Stomach (tissue), 9 donors: Measurements from ENCODE around the gene IL4I1. TPM values are rescaled to one million over a fixed set of nuclear protein-coding genes. Genes with fewer than 3 reads are reported as not detected.

Source experiments
- DNase-seq, 2 donors: peaks; one replicate each; pipeline versions ENCODE4 v3.0.0 to v3.0.0-alpha.2; 2013 to 2019
- H3K27ac ChIP-seq, 5 donors: fragments of 200-600 bp in 4 of 5; sonication (generic) in 4 of 5; one replicate each; pipeline ENCODE4 v1.5.1; 2013 to 2019; ENCODE audit warnings: mild to moderate bottlenecking in 1 of 5, moderate library complexity in 1 of 5
- H3K27me3 ChIP-seq, 3 donors: fragments of 200-600 bp; sonication (generic); one replicate each; pipeline ENCODE4 v1.5.1; 2017 to 2019; ENCODE audit warnings: mixed run types in 1 of 3
- H3K36me3 ChIP-seq, 4 donors: fragments of 200-600 bp; sonication (generic); 1 replicate in 3 of 4; 2 replicates in 1 of 4; pipeline ENCODE4 v1.5.1; 2016 to 2019
- H3K4me1 ChIP-seq, 4 donors: fragments of 200-600 bp; sonication (generic); one replicate each; pipeline ENCODE4 v1.5.1; 2016 to 2019
- H3K4me3 ChIP-seq, 4 donors: fragments of 200-600 bp; sonication (generic) in 3 of 4; one replicate each; pipeline ENCODE4 v1.5.1; 2016 to 2019; ENCODE audit warnings: mild to moderate bottlenecking in 1 of 4
- H3K9me3 ChIP-seq, 4 donors: fragments of 200-600 bp; sonication (generic); one replicate each; pipeline ENCODE4 v1.5.1; 2016 to 2019
- CTCF ChIP-seq, 7 experiments: fragments of 450-650 bp in 4 of 7; fragments of 200-600 bp in 3 of 7; sonication (generic) in 3 of 7; IDR thresholded peaks; one replicate each; pipeline ENCODE4 v1.5.1; 2016 to 2019; ENCODE audit warnings: antibody characterized with exemption in 7 of 7, control low read depth in 2 of 7, mild to moderate bottlenecking in 1 of 7
- EP300 ChIP-seq: sonication (generic); formaldehyde crosslinking; IDR thresholded peaks from one replicate; pipeline ENCODE4 v1.6.1; 2017; ENCODE audit warnings: antibody characterized with exemption
- POLR2A ChIP-seq, 4 donors: fragments of 450-650 bp; IDR thresholded peaks; one replicate each; pipeline ENCODE4 v1.6.1; 2016; ENCODE audit warnings: antibody characterized with exemption in 4 of 4, control low read depth in 2 of 4, mild to moderate bottlenecking in 1 of 4, moderate library complexity in 1 of 4
- POLR2AphosphoS5 ChIP-seq, 3 donors: sonication (generic); formaldehyde crosslinking; IDR thresholded peaks; one replicate each; pipeline ENCODE4 v1.6.1; 2016; ENCODE audit warnings: antibody characterized with exemption in 3 of 3
- WGBS, 5 donors: extraction: QIAGEN DNeasy Blood & Tissue Kit in 3 of 5; methylation state at CpG; one replicate each; pipeline versions ENCODE4 v1.1.5 to v1.1.7; 2013 to 2018; 5-methylcytosine and 5-hydroxymethylcytosine counted together
- intact Hi-C: fragments of 100-400 bp; cut with DNase I; formaldehyde crosslinking; loops from one replicate; pipeline ENCODE4 v1.15.1; 2023; ENCODE audit warnings: low total_unique reads
- polyA plus RNA-seq, 3 donors: library from polyadenylated mRNA; stranded (reverse); fragments of 200-250 nt; gene quantifications; one replicate each; pipeline ENCODE4 v1.2.3, GENCODE V29; 2013
- total RNA-seq, 5 donors: library from RNA; depleted of rRNA; stranded (reverse); fragments of >200 nt; gene quantifications; one replicate each; pipeline versions ENCODE4 v1.1.0 to v1.2.3, GENCODE V29; 2014 to 2016
- donor health status: healthy with polysubstance abuse.
- donor health status: Bipolar disorder and iron deficiency.
- donor health status: healthy.

The IL4I1 gene
- total and polyA plus RNA-seq, 8 donors, result 0.45 to 1.1 (median 0.66) TPM; not detected in 2

- peaks cover 2 to 13% (median 4%) of the 10 kb centered on the region in 4 donors for H3K4me1 ChIP-seq
- H3K27ac ChIP-seq, result no peak overlapping the region
- H3K9me3 ChIP-seq, result no peaks in the 10 kb centered on the region
- no peak for TF ChIP-seq CTCF (IDR thresholded peaks at IDR 0.05)
- no peak for TF ChIP-seq POLR2A (IDR thresholded peaks at IDR 0.05)
- TF ChIP-seq EP300, result no peak
- DNase-seq, result no peak
- H3K27me3 ChIP-seq, result no peaks in the 10 kb centered on the region
- WGBS, 5 donors, result 90 to 97% (median 92%) methylated on average over 18 of the region's 18 CpGs
- H3K36me3 ChIP-seq, result peaks cover 57 to 100% (median 97%) of the 10 kb centered on the region in 4 donors
- intact Hi-C loops, result no loop called here
- H3K4me3 ChIP-seq, result no peak overlapping the region
These were observed 12.6 kb downstream of the IL4I1 start for GRCh38 chr19:49884109-49884508.

DNA sequence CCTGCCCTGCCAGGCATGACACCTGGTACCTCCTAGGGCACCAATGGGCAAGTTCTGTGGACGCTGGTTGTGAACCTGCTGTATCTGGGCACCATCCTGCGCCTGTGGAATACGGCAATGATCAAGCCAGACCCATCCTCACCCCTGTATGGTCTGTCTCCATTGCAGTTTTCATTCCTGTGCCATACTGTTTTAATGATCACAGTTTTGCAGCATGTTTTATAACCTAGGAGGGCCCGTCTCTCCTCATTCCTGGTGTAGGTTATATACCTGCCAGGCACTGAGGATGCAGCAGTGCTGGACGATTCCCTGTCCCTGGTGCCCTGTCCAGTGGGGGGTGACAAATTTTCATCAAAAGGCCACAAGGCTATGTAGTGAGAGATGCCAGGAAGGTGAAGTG lies 13.6 kb downstream of the IL4I1 start:
- H3K27ac ChIP-seq, result no peak overlapping the region
- H3K27me3 ChIP-seq, result no peaks in the 10 kb centered on the region
- DNase-seq, result no peak
- H3K4me1 ChIP-seq, result peaks cover 12 to 24% (median 15%) of the 10 kb centered on the region in 4 donors
- no peaks in the 10 kb centered on the region for H3K9me3 ChIP-seq
- intact Hi-C loops, result no loop called here
- WGBS, 5 donors, result 91 to 98% (median 97%) methylated on average over 5 of the region's 5 CpGs
- H3K4me3 ChIP-seq, result no peak overlapping the region
- TF ChIP-seq POLR2A (IDR thresholded peaks at IDR 0.05), result no peak
- TF ChIP-seq EP300, result no peak
- no peak for TF ChIP-seq CTCF (IDR thresholded peaks at IDR 0.05)
- TF ChIP-seq POLR2AphosphoS5 (IDR thresholded peaks at IDR 0.05), result no peak
- H3K36me3 ChIP-seq, result peaks cover 57 to 96% (median 93%) of the 10 kb centered on the region in 4 donors

GRCh38 chr19:49882643-49883042 lies 14.0 kb downstream of the IL4I1 start:
- DNase-seq, result no peak
- TF ChIP-seq EP300 (no peak), POLR2A (IDR thresholded peaks at IDR 0.05) (no peak), POLR2AphosphoS5 (IDR thresholded peaks at IDR 0.05) (no peak), CTCF (IDR thresholded peaks at IDR 0.05) (no peak)
- 92 to 100% (median 99%) methylated on average over 10 to 14 of the region's 14 CpGs for WGBS, 5 donors
- intact Hi-C loops, result no loop called here
- Histone ChIP-seq H3K36me3 (peaks cover 57 to 91% (median 89%) of the 10 kb centered on the region in 4 donors), H3K27me3 (no peaks in the 10 kb centered on the region), H3K27ac (no peak overlapping the region), H3K4me1 (peaks cover 12 to 24% (median 17%) of the 10 kb centered on the region in 4 donors), H3K4me3 (no peak overlapping the region), H3K9me3 (no peaks in the 10 kb centered on the region)

DNA sequence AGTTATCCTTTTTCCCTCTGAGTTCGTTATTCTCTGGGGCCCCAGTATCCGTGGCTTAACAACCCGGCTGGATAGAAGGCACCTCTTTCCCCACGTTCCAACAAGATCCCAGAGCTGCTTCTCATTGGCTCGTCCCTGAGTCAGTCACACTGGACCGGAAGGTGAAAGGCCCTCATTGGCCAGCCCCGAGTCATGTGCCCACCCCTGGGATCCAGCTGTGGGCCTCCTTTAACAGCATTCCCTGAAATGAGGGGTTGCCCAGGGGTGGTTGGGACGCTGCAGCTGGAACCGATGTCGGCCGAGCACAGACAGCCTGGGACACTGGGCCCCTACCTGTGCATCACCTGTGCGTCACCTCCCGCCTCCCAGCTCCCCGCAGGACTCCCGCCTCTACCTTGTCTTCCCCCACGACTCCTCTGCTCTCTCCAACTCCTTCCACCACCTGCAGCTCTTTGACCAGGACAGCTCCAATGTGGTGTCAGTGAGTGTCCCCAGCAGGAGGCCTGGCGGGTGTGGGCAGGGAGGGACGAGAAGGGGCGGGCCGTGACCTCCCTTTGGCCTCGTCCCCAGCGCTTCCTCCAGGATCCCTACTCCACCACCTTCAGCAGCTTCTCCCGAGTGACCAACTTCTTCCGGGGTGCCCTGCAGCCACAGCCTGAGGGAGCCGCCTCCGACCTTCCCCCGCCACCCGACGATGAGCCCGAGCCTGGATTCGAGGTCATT lies 14.9 kb downstream of the IL4I1 start:
- Histone ChIP-seq H3K27me3 (no peaks in the 10 kb centered on the region), H3K27ac (no peak overlapping the region), H3K4me1 (peaks cover 12 to 18% (median 15%) of the 10 kb centered on the region in 4 donors), H3K9me3 (no peaks in the 10 kb centered on the region), H3K4me3 (no peak overlapping the region), H3K36me3 (peaks cover 57 to 83% (median 81%) of the 10 kb centered on the region in 4 donors)
- TF ChIP-seq POLR2A (IDR thresholded peaks at IDR 0.05), result no peak
- intact Hi-C loops, result no loop called here
- DNase-seq, result peak in 1 of 2 donors; percentile 11
- 86 to 94% (median 93%) methylated on average over 18 to 31 of the region's 31 CpGs for WGBS, 5 donors

GRCh38 chr19:49881186-49881585 lies 15.5 kb downstream of the IL4I1 start:
- 95 to 99% (median 98%) methylated on average over 14 to 17 of the region's 17 CpGs for WGBS, 5 donors

More at GRCh38 chr19:49881186-49881585, 15.5 kb downstream of the IL4I1 start:
- Histone ChIP-seq H3K27ac (no peak overlapping the region), H3K9me3 (no peaks in the 10 kb centered on the region), H3K4me3 (no peak overlapping the region), H3K27me3 (no peaks in the 10 kb centered on the region), H3K36me3 (peaks cover 57 to 77% (median 75%) of the 10 kb centered on the region in 4 donors), H3K4me1 (peaks cover 12 to 18% (median 15%) of the 10 kb centered on the region in 4 donors)
- TF ChIP-seq CTCF (IDR thresholded peaks at IDR 0.05), result no peak
- TF ChIP-seq POLR2AphosphoS5 (IDR thresholded peaks at IDR 0.05), result no peak
- TF ChIP-seq POLR2A (IDR thresholded peaks at IDR 0.05), result no peak
- TF ChIP-seq EP300, result no peak
- intact Hi-C loops, result no loop called here
- DNase-seq, result no peak
